SK-N-DZ (cell line): Measurements from ENCODE around the gene TMEM11.

Experiments used
- DNase-seq: peaks from one replicate; pipeline ENCODE4 v3.0.0-alpha.2; 2015; ENCODE audit warnings: low spot score

The TMEM11 gene

DNA sequence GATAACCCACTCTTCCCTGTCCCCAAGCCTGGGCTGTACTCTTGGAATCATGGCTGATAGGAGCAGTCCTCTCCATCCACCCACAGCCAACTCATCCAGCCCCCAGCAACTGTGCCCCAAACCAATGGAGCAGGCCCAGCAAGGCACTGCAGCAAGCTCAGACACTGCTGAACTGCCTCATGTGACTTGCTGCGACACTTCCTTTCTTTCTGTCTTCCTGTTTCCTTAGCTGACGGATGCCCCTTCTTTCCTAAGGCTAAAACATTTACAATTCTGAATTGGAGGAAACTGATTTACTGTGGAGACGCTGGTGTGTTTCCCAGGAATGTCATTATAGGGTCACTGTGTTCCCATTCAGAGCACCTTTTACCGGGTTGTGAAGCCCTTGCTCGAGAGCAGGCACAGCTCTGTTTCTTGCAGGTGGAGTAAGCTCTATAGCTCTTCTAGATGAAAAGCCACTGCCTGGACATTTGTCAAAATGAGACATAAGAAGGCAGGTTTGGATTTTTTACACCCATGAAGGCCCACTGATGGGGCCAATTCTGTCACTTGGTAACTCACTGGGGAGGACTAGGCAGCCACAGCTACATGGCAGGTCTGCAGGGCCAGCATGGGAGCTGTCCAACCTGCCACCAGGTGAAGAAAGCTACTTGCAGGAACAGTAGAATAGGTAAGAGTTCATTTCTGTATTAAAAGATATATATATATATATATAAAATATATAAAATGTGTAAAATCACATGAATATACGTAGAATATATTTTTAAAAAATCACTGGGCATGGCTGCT is 27.4 kb downstream of the TMEM11 start:
- no peak for DNase-seq

DNA sequence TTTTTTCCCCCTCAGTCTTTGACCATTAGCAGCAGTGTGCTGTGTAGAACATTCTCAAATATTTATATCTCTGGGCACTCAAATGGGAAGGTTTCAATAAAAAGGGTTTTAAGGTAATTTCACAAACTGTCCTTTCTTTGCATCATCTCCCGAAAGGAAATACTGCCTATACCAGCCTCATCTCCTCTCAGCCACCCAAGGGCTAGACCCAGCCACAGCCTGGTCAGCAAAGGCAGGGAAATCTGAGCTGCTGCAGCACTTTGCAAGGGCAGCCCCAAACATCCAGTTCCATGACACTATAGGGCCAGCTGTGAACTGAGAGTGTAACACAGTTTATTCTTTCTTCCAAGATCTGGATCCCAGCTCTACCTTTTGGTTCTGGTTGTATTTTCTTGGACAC is 28.9 kb downstream of the TMEM11 start:
- no peak for DNase-seq

DNA sequence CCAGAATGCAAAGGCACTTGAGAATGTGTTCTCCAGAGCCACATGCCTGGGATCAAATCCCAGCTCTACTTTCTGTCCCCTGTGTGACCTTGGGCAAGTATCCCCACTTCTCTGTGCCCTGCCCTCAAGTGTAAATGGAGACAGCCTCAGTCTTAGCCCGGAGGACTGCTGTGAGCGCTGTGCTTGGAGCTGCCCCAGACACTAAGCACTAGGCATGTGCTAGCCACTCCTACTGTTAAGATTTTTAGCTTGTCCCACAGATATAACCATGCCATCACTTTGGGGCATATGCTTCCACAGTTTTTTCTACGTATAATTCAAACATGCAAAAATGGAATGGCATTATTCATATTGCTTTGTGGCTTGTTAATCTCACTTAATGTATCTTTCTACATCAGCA is 29.4 kb downstream of the TMEM11 start:
- no peak for DNase-seq

DNA sequence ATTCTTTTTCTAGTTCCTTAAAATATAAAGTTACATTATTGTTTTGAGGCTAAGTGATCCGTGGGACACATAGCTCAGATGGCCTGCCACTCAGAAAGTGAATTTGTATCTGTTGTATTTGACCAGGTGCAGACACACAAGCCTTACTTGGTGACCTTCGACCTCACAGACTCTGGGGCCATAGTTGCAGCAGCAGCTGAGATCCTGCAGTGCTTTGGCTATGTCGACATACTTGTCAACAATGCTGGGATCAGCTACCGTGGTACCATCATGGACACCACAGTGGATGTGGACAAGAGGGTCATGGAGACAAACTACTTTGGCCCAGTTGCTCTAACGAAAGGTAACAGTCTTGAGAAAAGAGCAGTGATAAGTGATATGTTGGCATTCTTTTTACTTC is 30.5 kb downstream of the TMEM11 start:
- DNase-seq = no peak

DNA sequence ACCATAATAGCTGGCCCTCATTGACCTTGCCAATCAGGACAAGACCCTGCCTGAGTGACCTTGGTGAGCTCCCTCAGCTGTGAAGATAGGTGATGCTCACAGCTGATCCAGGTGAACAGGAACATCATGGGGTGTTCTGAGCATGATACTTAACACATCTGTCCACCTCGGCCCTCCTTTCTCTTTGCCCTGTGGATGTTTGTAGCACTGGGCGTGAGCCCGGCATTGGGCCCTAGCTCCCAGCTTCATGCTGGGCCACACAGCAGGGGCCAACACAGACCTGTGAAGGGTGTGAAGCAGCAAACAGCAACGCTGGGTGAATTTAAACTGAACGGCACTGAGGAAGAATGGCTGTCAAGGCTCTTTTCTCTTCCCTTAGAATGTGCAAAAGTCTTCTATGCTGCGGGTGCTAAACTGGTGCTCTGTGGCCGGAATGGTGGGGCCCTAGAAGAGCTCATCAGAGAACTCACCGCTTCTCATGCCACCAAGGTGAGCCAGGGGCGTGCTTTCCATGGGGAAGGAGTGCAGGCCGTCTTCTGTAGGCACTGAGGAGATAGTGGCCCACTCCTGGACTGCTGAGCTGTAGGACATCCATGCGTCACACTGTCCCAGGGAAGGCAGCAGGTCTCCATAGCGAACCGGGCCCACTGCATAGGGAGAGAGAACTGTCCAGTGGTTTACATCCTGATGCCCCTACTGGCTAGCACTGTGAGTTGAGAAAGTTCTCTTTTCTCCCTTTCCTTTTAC is 35.9 kb downstream of the TMEM11 start:
- DNase-seq = no peak

DNA sequence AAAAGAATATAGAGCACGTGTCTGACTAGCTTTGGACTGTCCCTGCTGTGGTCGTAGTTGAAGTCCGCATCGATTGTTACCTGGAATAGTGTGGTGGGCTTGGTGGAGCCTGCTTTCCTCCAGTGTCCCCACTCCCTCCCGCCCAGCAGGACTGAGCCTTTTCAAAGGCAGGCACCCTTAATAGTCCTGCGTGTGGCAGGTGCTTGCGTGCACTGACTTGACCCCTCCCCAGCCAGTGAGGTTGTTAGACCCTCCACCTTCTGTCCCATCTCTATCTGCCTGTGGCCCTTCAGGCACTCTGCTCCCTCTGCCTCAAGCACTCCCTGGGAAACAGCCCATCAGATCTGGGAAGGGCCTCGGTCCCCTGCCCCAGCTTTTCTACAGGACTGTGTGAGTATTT is 36.6 kb downstream of the TMEM11 start:
- DNase-seq = no peak

DNA sequence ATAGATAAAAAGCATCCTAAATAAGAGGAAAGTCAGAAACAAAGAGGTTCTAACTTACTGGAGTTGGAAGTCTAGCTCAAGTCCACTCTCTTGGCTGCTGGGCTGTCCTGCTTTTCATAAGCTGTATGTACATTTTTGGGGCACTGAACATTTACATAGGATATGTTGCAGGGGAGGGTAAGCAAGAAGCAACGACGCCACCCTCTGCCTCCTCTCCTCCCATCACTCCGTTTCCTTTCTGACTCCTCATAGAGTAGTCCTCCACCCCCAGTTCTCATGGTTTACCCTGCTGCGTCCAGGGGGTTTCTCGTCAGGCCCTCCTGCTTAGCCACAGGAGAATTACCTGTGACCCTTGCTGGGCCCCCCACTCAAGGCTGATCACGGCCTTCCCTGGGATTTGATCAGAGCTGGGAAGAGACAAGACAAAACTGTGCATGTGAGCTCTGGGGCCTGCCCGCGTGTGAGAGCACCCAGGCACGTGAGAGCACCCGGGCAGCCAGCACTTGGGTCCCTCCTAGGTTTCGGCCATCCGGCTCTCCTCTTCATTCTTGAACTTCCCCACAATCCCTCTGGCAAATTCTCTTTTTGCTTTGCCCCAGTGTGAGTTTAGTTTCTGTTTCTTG is 37.1 kb downstream of the TMEM11 start:
- no peak for DNase-seq

DNA sequence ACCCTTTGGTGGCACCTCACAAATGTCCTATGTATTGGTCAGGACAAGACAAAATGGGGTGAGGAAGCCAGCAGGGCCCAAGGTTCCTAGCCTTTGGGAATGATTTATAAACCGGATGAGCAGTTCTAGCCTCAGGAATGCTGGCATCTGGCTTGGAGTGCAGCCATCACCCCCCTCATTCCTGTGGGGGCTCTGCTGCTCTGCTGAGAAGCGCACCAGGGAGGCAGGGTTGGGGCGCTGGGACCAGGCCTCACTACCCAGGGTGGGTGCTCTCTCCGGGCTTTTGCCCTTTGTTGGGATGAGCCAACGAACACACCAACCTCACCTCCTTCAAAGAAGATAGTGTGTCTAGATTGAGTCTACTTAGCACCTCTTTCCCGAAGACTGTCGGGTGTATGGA is 39.2 kb downstream of the TMEM11 start:
- no peak for DNase-seq

DNA sequence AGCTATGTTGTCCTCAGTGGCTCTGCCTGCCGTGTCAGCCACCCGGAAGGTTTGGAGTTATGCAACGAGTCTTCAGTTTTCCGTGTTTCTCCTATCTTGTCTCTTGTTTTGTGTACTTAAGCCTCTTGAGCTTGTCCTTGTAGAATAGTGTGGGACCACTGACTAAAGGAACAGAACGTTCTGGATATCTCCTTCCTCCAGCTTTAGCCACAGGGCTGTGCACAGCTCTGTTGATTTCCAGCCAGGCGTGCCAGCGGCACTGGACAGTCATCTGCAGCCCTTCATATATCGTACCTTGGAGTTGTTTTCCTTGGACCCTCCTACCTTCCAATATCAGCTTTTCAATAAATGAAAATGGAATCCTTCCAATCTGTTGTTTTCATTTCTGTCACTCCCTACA is 39.8 kb downstream of the TMEM11 start:
- no peak for DNase-seq

DNA sequence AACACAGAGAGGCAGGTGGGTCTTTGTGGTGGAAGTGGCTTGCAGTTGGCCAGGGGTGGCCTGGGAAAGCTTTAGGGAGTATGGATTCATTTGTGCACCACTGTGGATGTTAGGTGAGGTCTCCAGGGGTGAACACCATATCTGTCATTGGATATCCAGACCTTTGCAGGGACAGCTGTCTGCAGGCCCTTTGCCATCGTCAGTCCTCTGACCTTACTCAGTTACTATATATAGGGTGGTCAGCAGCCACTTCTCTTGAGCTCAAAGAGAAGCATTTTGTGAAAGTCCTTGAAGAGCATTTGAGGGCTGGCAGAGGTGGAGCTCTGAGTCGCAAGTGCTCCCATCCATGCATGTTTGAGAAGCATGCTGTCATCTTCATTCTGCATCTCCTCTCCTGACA is 40.4 kb downstream of the TMEM11 start:
- no peak for DNase-seq

DNA sequence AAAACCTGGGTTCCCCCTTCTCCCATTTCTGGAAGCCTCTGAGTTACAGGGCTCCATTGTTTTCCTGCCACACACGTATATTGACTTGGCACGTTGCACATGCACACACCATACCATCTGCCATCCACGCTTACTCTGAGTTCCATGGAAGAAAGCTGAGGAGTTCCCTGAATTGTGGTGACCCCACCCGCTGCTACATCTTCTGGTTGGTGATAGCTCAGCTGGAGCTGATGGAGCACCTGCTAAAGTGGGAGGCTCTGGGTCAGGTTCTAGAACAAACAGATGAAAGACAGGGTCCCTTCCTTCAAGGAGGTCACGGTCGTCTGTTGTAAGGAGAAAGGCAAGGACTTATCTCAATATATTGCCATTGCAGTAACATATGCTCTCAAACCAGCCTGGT is 41.1 kb downstream of the TMEM11 start:
- DNase-seq = no peak

DNA sequence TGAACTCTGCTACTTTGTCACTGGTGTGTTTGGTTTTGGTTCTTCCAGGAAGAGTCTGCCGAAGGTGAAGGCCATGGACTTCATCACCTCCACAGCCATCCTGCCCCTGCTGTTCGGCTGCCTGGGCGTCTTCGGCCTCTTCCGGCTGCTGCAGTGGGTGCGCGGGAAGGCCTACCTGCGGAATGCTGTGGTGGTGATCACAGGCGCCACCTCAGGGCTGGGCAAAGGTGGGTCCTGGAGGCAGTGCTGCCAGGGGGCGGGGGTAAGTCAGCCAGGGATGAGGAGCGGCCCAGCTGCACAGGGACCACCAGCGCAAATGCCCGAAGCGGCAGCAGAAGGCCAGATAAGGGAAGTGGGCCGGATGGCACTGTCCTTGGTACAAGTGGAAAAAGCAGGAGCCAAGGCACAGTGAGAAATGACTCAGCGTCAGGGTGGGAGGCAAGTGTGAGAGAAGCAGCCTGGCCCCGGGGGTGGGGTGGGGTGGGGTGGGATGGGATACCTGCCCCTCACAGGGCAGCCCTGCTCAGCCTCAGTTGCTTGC is 41.9 kb downstream of the TMEM11 start:
- DNase-seq = no peak

DNA sequence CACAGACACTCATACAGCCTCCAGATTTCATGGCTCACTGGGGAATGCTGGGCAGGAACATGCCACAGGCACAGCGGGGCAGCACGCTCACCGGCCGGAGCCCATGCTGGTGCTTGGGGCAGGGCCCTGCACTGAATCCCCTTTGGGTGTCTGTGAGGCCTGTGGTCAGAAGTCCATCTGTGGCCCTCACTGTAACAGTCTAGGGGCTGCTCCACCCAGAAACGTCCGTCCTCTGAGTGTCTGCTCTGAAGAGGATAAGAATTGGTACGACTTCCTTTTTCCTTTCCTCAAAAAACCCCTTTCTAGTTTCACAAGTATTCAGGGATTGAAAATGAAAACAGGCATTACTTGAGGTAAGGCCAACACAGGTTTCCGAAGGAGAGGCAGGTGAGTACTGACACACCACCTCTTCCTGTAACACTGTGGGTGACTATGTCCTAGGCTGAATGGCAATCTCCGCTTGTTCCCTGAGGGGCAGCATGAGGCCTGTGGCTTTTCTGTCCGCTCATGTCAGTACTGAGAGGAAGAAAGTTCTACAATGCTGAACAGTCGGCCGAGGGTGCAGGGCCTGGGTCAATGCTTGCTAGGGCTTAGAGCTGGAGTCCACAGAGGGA is 42.5 kb downstream of the TMEM11 start:
- DNase-seq = no peak

DNA sequence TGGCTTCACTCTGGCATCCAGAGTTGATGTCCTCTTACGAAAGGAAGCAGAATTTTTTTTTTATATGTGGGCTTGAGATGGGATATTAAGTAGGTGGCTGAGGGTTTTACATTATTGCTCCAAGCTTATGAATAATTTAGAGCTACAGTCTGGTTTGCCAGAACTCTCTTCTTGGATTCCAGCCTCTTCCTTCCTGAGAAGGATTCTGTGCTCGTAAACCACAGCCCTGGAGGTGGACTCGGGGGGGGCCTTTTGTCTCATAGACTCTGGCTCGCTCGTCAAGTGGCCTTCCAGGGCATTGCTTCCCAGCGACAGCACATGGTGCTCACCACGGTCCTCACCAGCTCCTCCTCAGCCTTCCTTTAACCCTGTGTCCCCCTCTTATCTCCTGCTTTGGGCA is 43.2 kb downstream of the TMEM11 start:
- DNase-seq = no peak

DNA sequence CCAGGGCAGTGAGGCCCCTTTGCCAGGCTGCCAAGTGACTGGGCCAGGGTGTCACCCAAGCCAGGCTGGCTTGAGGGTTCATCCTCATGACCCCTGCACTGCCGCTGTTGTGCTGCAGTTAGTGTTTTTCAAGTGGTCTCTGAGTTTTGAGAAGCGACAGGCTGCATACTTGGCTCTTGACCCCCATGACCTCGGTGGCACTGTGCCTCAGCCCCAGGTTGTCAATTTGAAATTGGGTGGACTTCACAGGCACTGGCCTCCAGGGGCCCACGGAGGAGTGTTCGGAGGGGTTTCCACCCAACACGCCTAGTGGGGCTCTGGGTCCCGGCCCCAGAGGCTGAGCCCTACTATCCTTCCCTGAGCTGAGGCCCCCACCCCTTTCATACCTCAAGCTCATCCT is 44.5 kb downstream of the TMEM11 start:
- no peak for DNase-seq

DNA sequence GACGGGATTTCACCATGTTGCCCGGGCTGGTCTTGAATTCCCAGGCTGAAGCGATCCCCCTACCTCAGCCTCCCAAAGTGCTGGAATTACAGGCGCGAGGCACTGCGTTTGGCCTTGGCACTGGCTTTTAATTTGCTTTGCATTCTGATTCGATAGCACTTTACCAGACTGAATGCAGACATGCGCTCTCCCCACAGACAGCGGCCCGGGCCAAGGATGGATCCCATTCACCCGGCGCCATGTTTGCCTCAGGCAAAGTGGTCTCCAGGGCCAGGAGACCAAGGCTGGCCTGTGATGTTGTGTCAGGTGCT is 45.5 kb downstream of the TMEM11 start:
- DNase-seq = no peak

DNA sequence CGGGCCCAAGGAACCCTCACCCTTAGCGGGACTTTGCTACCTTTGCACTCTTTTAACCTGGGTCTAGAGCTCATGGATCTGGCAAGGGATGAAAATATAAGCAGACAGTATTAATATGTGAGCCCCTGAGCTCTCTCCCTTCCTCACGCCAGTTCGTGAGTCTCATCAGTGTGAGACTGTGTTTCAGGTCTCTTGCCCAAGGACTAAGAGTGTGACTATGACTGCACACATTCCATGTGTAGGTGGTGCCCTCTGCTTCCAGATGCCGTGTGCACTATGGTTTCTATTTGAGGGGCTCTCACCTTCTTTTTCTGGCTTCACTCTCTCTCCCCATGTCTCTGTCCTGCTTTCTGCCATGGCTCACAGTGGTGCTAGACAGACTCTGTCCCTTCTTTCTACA is 46.7 kb downstream of the TMEM11 start:
- no peak for DNase-seq

DNA sequence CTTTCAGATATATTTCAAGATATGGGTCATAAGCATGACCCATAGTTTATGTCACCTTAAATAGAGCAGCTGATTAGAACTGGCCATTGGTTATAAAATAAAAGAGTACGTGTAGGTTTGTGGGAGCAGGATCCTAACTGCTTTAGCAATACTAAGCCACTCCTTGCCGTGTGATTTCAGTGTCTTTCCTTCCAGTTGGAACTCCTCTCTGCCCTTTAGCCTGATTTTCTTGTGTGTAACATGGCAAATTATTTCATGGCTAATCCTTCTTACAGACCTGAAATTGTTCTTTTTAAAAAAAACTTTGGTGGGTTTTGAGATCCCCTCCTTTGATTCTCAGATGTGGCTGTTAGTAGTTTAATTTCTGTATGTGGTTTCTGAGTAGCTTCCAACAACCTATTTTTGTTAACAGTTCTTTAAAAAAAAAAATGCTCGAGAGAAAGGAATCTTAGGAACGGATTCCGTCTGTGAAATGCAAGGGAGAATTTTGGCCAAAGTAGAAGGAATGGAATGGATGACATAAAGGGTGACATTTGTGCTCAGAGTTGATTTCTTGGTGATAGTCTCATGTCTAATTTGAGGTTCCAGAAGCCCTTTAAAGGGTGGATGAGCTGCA is 47.3 kb downstream of the TMEM11 start:
- no peak for DNase-seq

DNA sequence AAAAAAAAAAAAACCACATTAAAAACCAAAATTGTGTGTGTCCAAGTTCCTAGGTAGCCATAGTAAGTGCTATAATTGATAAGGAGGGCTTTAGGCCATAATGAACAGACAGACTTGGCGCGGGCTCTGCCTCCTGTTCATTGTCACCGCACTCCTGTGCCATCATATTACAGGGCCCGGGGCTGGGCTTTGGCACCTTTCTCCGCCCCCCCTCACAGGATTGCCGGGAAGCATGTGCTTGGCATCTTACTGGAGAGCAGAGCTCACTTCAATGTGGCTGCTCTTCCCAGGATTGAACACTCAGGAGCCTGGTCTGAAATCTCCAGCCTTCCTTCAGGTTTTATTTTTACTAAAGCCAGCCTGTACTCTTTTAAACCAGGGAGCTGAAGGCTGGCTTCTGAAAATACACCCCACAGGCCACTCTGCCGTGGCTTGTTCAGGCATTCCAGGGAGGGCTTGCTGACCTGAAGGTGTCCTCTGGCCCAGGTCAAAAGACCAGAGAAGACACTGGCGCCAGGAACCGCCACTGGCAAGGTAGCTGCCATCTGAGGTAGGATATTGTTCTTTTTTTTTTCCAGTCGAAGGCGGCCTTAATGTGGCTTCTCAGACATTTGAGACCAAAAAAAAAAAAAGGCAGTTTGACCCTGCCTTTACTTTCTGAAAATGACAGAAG is 47.9 kb downstream of the TMEM11 start:
- no peak for DNase-seq

DNA sequence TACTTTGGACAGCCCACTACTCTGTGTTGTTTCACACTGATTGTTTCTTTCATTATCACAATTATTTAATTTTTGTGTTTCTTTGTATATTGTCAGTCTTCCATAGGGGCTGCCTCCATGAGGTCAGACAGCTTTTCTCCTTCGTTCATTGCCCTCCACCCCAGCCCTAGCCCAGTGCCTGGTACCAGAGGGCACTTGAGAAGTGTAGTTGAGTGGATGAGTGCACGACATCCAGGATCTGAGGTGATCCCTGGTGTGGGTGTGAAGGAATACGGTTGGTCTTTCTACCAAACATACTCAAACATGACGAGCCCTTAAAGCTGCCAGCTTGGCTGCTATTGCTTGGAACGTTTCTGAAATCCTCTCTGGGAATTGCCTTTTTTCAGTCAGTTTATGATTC is 49.3 kb downstream of the TMEM11 start:
- no peak for DNase-seq

DNA sequence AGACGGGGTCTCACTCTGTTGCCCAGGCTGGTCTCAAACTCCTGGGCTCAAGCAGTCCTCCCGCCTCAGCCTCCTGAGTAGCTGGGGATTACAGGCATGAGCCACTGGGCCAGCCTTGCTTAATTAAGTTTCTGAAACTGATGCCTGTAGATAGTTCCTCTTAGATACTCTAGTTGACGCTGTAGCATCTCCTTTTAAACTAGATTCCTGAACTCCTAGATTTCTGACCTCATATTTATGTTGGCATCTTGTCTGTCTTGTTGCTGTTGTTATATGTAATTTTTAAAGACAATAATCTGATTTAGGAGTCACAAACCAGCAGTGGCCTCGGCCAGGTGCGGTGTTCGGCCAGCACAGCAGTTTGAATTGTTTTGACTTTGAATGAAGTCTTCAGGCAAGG is 49.7 kb downstream of the TMEM11 start:
- no peak for DNase-seq
